ENCODE results near the gene GMEB2. TPM values are rescaled to one million over a fixed set of nuclear protein-coding genes. Genes with fewer than 3 reads are reported as not detected.

GMEB2 gene
- total RNA-seq, 3 donors from 2014 or later (not counting 1 experiment from before 2014, with no cell fraction given): 11.7 to 15.1 (median 14.6) TPM

DNA sequence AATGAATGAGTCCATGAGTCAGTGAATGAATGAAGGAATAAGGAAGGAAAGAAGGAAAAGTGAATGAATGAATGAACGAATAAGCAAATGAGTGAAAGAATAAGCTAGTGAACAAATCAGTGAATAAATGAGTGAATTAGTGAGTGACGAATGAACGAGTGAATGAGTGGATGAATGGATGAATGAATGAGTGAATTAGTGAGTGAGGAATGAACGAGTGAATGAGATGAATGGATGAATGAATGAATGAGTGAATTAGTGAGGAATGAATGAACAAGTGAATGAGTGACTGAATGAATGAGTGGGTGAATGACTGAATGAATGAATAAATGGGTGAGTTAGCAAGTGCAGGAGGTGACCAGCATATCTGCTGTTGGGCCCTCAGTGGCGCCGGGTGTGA is 83.2 kb downstream of the GMEB2 start:
- H3K27ac Mint-ChIP-seq: no peak overlapping the region
- no peaks in the 10 kb centered on the region for H3K36me3 ChIP-seq (ENCODE audit: control insufficient read depth, insufficient read depth, low read length)
- 89% methylated on average over 6 of the region's 6 CpGs for WGBS (ENCODE audit: insufficient coverage)
- H3K4me3 ChIP-seq (ENCODE audit: low read length): no peak overlapping the region
- intact Hi-C loops (cut with micrococcal nuclease): no loop called here
- ATAC-seq (no peak), DNase-seq (no peak)
- no peaks in the 10 kb centered on the region for H3K9me3 ChIP-seq (ENCODE audit: control insufficient read depth, insufficient read depth, low read length)
- H3K27me3 Mint-ChIP-seq (ENCODE audit: low read depth in 2 of 2): peaks cover 0 to 2% of the 10 kb centered on the region in 2 donors
- H3K27ac ChIP-seq (ENCODE audit: low read length): no peak overlapping the region
- H3K27me3 ChIP-seq (ENCODE audit: control insufficient read depth, insufficient read depth, low read length): no peaks in the 10 kb centered on the region
- no peak overlapping the region for H3K4me3 Mint-ChIP-seq
- no peaks in the 10 kb centered on the region for H3K36me3 Mint-ChIP-seq
- no peaks in the 10 kb centered on the region for H3K9me3 Mint-ChIP-seq
- no peaks in the 10 kb centered on the region for H3K4me1 Mint-ChIP-seq
- TF ChIP-seq, protein P1, sequence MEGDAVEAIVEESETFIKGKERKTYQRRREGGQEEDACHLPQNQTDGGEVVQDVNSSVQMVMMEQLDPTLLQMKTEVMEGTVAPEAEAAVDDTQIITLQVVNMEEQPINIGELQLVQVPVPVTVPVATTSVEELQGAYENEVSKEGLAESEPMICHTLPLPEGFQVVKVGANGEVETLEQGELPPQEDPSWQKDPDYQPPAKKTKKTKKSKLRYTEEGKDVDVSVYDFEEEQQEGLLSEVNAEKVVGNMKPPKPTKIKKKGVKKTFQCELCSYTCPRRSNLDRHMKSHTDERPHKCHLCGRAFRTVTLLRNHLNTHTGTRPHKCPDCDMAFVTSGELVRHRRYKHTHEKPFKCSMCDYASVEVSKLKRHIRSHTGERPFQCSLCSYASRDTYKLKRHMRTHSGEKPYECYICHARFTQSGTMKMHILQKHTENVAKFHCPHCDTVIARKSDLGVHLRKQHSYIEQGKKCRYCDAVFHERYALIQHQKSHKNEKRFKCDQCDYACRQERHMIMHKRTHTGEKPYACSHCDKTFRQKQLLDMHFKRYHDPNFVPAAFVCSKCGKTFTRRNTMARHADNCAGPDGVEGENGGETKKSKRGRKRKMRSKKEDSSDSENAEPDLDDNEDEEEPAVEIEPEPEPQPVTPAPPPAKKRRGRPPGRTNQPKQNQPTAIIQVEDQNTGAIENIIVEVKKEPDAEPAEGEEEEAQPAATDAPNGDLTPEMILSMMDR (IDR thresholded peaks at IDR 0.05): no peak
- H3K4me1 ChIP-seq (ENCODE audit: control insufficient read depth, insufficient read depth, low read length): peaks cover 19% of the 10 kb centered on the region

- Histone ChIP-seq H3K27ac (ENCODE audit: low read length) (no peak overlapping the region), H3K4me3 (ENCODE audit: low read length) (no peak overlapping the region), H3K36me3 (ENCODE audit: control insufficient read depth, insufficient read depth, low read length) (no peaks in the 10 kb centered on the region), H3K4me1 (ENCODE audit: control insufficient read depth, insufficient read depth, low read length) (peaks cover 23% of the 10 kb centered on the region), H3K9me3 (ENCODE audit: control insufficient read depth, insufficient read depth, low read length) (no peaks in the 10 kb centered on the region), H3K27me3 (ENCODE audit: control insufficient read depth, insufficient read depth, low read length) (no peaks in the 10 kb centered on the region)
- no peak overlapping the region for H3K4me3 Mint-ChIP-seq
- intact Hi-C loops (cut with micrococcal nuclease): no loop called here
- DNase-seq: no peak
- no peaks in the 10 kb centered on the region for H3K9me3 Mint-ChIP-seq
- H3K27ac Mint-ChIP-seq: no peak overlapping the region
- H3K36me3 Mint-ChIP-seq: no peaks in the 10 kb centered on the region
- TF ChIP-seq, protein P1 (IDR thresholded peaks at IDR 0.05): no peak
- 90% methylated on average over 10 of the region's 10 CpGs for WGBS (ENCODE audit: insufficient coverage)
- no peak for ATAC-seq
- peaks cover 0 to 1% of the 10 kb centered on the region in 2 donors for H3K4me1 Mint-ChIP-seq
- peaks cover 0 to 2% of the 10 kb centered on the region in 2 donors for H3K27me3 Mint-ChIP-seq (ENCODE audit: low read depth in 2 of 2)
Observed at GRCh38 chr20:63543131-63543530, 83.8 kb downstream of the GMEB2 start.

GRCh38 chr20:63542696-63543095 is 84.2 kb downstream of the GMEB2 start:
- no peaks in the 10 kb centered on the region for H3K36me3 Mint-ChIP-seq
- H3K4me3 Mint-ChIP-seq: no peak overlapping the region
- intact Hi-C loops (cut with micrococcal nuclease): no loop called here
- Histone ChIP-seq H3K4me1 (ENCODE audit: control insufficient read depth, insufficient read depth, low read length) (peaks cover 28% of the 10 kb centered on the region), H3K27me3 (ENCODE audit: control insufficient read depth, insufficient read depth, low read length) (no peaks in the 10 kb centered on the region), H3K27ac (ENCODE audit: low read length) (peak overlapping the region; percentile 38), H3K9me3 (ENCODE audit: control insufficient read depth, insufficient read depth, low read length) (no peaks in the 10 kb centered on the region), H3K4me3 (ENCODE audit: low read length) (no peak overlapping the region), H3K36me3 (ENCODE audit: control insufficient read depth, insufficient read depth, low read length) (no peaks in the 10 kb centered on the region)
- no peak overlapping the region for H3K27ac Mint-ChIP-seq
- ATAC-seq: no peak
- H3K4me1 Mint-ChIP-seq: peaks cover 0 to 5% of the 10 kb centered on the region in 2 donors
- DNase-seq: no peak
- TF ChIP-seq, protein P1 (IDR thresholded peaks at IDR 0.05): no peak
- H3K27me3 Mint-ChIP-seq (ENCODE audit: low read depth in 2 of 2): peaks cover 0 to 2% of the 10 kb centered on the region in 2 donors
- H3K9me3 Mint-ChIP-seq: no peaks in the 10 kb centered on the region
- 82% methylated on average over 10 of the region's 10 CpGs for WGBS (ENCODE audit: insufficient coverage)

- Mint-ChIP-seq H3K27ac (no peak overlapping the region), H3K4me3 (no peak overlapping the region), H3K9me3 (no peaks in the 10 kb centered on the region), H3K4me1 (peaks cover 0 to 11% of the 10 kb centered on the region in 2 donors), H3K36me3 (no peaks in the 10 kb centered on the region), H3K27me3 (ENCODE audit: low read depth in 2 of 2) (peaks cover 0 to 2% of the 10 kb centered on the region in 2 donors)
- intact Hi-C loops (cut with micrococcal nuclease): no loop called here
- TF ChIP-seq, protein P1 (IDR thresholded peaks at IDR 0.05): no peak
- Histone ChIP-seq H3K36me3 (ENCODE audit: control insufficient read depth, insufficient read depth, low read length) (no peaks in the 10 kb centered on the region), H3K27me3 (ENCODE audit: control insufficient read depth, insufficient read depth, low read length) (no peaks in the 10 kb centered on the region), H3K4me1 (ENCODE audit: control insufficient read depth, insufficient read depth, low read length) (peaks cover 34% of the 10 kb centered on the region), H3K9me3 (ENCODE audit: control insufficient read depth, insufficient read depth, low read length) (no peaks in the 10 kb centered on the region), H3K27ac (ENCODE audit: low read length) (peak overlapping the region; percentile 38), H3K4me3 (ENCODE audit: low read length) (no peak overlapping the region)
- 88% methylated on average over 36 of the region's 36 CpGs for WGBS (ENCODE audit: insufficient coverage)
- no peak for DNase-seq
- ATAC-seq: no peak
Observed at GRCh38 chr20:63542031-63542559, 84.8 kb downstream of the GMEB2 start.

Data from natural killer cell (primary cell).